ENCODE results near the gene PAPOLB.

Gene PAPOLB

GRCh38 chr7:4842319-4843064, 19.3 kb downstream of the PAPOLB start:
- no peak for DNase-seq (ENCODE audit: low spot score)

- no peak for DNase-seq (ENCODE audit: low spot score)
Observed at GRCh38 chr7:4841836-4842235, 20.0 kb downstream of the PAPOLB start.

GRCh38 chr7:4841007-4841784, 20.6 kb downstream of the PAPOLB start:
- no peak for DNase-seq (ENCODE audit: low spot score)

- no peak for DNase-seq (ENCODE audit: low spot score)
Observed at GRCh38 chr7:4840079-4840501, 21.7 kb downstream of the PAPOLB start.

- no peak for DNase-seq (ENCODE audit: low spot score)
Observed at GRCh38 chr7:4838626-4839334, 23.1 kb downstream of the PAPOLB start.

GRCh38 chr7:4837803-4838625, 23.8 kb downstream of the PAPOLB start:
- no peak for DNase-seq (ENCODE audit: low spot score)

- no peak for DNase-seq (ENCODE audit: low spot score)
Observed at GRCh38 chr7:4837041-4837802, 24.6 kb downstream of the PAPOLB start.

GRCh38 chr7:4836206-4836661, 25.6 kb downstream of the PAPOLB start:
- DNase-seq (ENCODE audit: low spot score): no peak

- no peak for DNase-seq (ENCODE audit: low spot score)
Observed at GRCh38 chr7:4835398-4836205, 26.2 kb downstream of the PAPOLB start.

GRCh38 chr7:4834601-4835397, 27.0 kb downstream of the PAPOLB start:
- DNase-seq (ENCODE audit: low spot score): no peak

GRCh38 chr7:4833691-4834600, 27.9 kb downstream of the PAPOLB start:
- DNase-seq (ENCODE audit: low spot score): no peak

- no peak for DNase-seq (ENCODE audit: low spot score)
Observed at GRCh38 chr7:4833176-4833575, 28.7 kb downstream of the PAPOLB start.

- DNase-seq (ENCODE audit: low spot score): no peak
Observed at GRCh38 chr7:4832711-4833110, 29.1 kb downstream of the PAPOLB start.

- no peak for DNase-seq (ENCODE audit: low spot score)
Observed at GRCh38 chr7:4831723-4832495, 29.9 kb downstream of the PAPOLB start.

GRCh38 chr7:4830176-4830575, 31.7 kb downstream of the PAPOLB start:
- peak; percentile 72 for DNase-seq (ENCODE audit: low spot score)

GRCh38 chr7:4828720-4829383, 33.0 kb downstream of the PAPOLB start:
- DNase-seq (ENCODE audit: low spot score): no peak

- DNase-seq (ENCODE audit: low spot score): no peak
Observed at GRCh38 chr7:4825081-4825480, 36.7 kb downstream of the PAPOLB start.
